NCI-H1930 (cell line): ENCODE measurements around the gene GSDME.
A peak's percentile ranks its signal among the peaks of the same experiment; 100 is the strongest.

Experiments used
- DNase-seq, 2 experiments: peaks; one replicate each; lab custom pipeline; 2025; lab: John Stamatoyannopoulos, UW

GSDME gene

DNA sequence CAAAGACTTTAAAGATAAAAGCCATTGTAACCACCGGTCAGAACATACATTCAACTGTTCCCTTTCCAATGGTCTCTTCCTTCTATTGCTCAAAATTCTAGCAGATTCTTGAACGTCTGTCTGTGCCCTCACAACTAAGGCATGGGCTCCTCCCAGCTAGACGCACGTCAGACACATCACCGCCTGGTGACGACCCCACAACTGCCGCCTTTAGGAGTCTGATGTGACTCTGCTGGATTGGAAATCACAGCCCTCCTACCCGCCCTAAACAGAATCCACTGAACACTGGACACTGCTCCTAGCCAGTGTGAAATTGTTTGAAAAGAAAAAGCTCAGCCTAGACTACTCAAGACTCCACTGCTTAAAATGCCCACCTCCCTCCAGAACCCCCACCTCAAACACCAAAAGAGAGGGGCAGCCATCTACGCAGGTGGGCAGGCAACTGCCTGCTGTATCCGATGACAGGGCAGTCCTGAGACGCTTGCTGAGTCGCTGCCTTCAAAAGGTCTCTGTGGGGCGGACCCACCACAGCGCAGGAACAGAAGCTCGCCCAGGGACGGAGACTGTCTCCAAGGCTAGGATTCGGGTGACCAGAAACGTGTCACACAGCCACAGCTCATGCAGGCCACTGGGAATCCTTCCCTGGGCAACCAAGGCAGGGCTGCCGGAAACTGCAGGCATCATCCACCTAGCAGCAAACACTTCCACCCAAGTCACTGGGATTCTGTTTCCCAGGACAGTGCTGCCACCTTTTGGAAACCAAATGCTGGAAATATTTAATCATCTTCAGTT, 34.7 kb downstream of the GSDME start:
- DNase-seq, result peak in 1 of 2 experiments; percentile 5

DNA sequence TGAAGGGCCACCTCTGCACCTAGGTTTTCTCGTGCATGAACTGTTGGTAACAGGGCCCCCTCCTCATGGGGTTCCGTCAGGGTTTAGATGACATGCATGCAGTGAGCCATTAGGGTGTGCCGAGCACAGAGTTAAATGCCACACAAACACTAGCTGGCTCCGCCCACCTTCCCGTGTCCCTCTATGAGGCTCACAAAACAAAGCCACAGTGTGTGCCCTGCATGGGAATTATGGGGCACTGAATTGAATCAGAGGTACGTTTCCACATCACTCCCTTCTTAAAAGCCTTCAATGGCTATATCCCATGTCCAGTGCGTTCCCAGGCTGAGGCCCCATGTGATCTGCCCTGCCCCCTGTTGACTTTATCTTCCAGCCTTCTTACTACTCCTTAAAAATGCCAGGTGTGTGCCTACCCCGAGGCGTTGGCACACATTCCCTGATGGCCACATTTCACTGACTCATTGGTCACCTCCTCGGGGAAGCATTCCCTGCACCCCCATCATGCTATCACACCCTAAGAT, 35.7 kb downstream of the GSDME start:
- no peak for DNase-seq

DNA sequence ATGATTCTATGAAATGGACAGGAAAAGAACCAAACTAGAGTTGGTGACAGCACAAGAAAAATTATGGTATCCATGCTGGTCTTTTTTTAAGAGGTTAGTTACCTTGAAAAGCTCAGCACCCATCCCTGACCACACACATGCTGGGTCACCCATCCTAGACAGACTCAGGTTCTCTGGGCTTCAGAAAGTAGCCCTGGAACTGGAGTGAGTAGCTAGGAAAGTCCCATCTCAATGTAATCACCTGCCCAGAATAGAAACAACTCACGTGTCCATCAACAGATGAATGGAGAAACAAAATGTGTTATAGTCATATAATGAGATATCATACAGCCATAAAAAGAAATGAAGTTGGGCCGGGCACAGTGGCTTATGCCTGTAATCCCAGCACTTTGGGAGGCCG, 37.0 kb downstream of the GSDME start:
- DNase-seq, result no peak

DNA sequence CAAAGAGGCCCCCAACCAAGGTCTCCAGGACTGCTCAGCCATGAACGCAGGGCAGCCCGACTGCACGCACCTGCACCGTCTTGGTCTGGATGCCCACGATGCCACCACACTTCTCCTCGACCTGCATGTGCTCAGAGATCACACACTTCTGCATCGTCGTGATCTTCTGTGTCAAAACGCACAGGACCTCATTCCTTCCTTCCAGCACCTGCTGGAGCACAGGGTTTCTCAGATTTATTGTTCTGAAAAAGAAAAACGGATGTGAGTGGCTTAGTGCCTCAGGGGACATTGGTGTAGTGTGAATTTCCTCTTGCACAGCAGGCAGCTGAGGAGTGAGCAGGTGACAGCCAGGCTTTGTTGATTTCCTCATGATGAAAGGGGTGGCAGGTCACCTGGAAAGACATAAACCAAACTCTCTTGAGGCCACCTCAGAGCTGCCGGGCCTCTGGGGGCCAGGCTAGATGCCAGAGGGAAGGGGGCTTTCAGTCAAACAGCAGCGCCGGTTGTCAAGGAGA, 38.2 kb downstream of the GSDME start:
- DNase-seq, result no peak

GRCh38 chr7:24718431-24718831, 38.8 kb downstream of the GSDME start:
- no peak for DNase-seq

- no peak for DNase-seq
Measured at GRCh38 chr7:24717694-24718320, 39.5 kb downstream of the GSDME start.

- DNase-seq, result no peak
Measured at GRCh38 chr7:24717247-24717622, 40.0 kb downstream of the GSDME start.

GRCh38 chr7:24716480-24717246, 40.6 kb downstream of the GSDME start:
- DNase-seq, result no peak

GRCh38 chr7:24715661-24716479, 41.4 kb downstream of the GSDME start:
- no peak for DNase-seq

DNA sequence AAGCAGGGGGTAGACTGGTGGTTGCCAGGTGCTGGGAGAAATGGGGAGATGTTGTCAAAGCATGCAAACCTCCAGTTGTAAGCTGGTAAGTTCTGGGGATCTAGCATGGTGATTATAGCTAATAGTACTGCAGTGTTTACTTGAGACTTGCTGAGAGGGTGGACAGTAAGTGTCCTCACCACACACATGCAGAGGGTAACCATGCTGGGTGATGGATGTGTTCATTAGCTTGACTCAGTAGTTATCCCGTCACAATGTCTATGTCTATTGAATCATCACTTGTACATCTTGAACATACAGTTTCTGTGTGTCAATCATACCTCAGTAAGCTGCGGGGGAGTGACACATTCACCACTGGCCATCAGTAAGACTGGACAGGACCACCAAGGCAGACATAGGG, 42.1 kb downstream of the GSDME start:
- DNase-seq, result no peak

- no peak for DNase-seq
Measured at GRCh38 chr7:24714676-24715010, 42.6 kb downstream of the GSDME start.

DNA sequence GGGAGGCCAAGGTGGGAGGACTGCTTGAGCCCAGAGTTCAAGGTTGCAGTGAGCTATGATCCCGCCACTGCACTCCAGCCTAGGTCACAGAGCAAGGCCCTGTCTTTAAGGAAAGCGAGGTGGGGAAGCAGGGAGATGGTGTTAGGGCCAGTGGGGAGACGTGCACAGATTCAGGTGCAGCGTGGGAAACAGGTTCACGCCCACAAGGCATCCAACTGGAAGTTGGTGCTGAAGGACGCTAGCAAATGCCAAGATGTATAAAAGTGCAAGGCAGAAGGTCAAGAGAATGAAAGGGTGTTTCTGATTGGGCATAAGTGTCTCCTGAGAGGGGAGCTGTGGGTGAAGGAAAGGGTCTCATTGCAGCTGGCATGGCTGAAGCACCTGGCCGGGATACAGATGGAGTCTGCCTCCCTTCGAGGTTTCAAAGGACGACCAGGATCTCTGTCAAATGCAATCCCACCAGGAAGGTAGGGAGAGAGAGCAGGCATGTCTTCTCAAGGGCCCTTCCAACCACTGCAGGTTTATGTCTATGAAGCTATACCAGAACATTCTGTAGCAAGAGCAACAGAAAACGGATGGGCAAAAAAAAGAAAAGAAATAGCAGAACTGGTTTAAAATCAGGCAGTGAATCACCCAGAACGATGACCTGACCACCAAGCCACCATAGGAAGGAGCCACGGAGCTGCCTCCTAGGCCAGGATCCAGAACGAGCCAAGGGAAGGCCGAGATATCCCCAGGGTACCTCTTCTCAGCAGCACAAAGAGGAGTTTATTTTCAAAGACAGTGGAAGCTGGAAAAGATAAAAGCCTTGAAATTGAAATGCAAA, 43.2 kb downstream of the GSDME start:
- no peak for DNase-seq

GRCh38 chr7:24713039-24713793, 44.0 kb downstream of the GSDME start:
- no peak for DNase-seq

DNA sequence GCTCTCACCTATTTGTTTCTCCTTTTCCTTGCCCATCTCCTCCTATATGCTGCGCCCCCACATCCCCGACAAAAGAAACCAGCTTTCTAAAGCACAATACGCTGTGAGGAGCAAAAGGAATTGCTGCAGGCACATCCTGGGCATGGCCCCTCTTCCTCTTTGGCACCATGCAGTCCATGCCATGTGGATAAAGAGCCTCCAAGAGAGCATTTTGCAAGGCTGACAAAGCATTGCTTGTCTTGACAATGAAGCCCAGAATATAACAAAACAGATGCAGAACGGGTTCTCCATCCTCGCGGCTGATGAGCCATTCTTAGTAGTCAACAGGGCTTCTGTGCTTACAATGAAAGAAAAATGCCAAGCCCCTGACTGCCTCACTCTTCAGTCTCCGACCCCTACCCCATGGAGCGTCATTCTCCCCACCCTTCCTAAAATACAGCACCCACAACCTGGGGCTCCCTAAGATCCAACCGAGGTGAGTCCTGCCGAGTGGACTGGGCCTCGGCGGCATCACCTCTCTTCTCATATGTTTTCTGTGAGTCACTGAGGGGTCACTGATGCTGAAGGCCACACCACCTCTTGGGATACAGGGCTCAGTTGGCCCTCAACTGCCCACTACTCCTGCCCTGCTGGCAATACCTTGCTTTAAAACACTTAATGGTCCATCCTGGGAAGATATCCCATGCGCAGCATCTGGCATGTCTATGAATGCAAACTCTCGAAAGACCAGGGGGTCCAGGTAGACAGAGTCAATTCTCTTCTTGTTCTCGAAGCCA, 47.5 kb downstream of the GSDME start:
- DNase-seq, result no peak

DNA sequence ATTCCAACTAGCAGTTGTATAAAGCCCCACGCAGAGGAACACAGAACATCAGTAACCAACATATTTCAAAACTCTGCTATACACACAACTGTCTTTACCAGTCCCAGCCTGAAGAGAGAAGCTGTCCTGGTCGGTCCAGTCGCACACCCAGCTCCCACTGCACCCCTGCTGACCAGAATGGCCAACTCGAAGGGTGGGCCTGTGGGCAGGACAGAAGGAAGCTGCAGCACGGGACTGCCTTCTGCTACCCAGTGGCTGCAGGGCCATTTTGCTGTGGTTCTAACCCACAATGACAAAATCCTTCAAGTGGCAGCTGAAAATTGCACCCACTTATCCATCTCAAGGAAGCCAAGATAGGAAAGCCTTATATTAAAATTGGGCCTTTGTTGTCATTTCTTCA, 48.2 kb downstream of the GSDME start:
- no peak for DNase-seq

DNA sequence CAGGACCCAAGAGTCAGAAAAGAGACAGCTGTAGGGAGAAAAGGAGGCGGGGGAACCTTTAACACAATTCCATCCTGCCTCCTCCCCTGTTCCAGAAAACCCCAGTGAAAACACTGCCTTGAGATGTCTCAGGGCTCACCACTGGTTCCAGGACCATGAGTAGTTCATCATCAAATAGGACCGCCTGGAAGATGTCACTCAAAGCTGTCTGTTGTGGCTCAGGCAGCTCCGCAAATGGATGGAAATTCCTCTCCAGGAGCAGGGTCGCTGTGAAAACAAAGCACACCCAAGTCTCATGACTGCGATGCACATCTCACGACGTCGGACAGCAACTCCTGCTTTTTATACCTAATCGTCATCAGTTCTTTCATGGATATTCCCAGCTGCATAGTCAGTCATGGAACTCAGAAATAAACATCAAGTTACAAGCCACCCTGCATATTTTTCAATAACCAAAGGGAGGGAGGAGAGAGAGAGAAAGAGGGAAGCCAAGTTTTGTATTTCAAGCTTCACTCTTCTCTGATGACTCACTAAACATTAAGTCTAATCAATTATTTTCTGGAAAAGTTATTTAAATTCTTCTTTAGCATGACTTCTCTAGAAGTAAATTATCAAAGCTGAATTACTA, 49.2 kb downstream of the GSDME start:
- no peak for DNase-seq

- DNase-seq, result no peak
Measured at GRCh38 chr7:24706211-24707170, 50.8 kb downstream of the GSDME start.

DNA sequence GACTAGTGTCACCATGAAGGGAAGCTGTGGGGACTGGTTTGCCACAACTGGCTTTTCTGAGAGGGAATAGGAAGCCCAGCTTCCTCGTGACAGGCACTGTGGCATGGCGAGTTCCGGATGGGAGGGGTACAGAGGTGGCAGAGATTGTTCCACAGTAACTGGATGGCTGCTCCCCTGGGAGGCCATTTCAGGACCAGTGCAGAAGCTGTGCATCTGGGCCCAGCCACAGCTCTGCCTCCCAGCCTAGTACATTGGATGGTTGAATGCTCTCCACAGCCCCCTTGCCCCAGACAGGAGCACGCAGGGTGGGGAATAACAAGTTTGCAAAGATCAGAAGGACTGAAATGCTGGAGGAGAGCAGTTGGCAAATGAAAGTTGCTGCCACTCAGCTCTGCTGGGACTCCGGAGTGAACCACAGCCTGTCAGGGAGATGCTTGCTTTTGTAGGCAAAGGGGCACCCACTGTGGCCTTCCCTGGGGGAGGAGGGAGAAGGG, 51.8 kb downstream of the GSDME start:
- DNase-seq, result no peak
